Measurements from ENCODE around the gene DCT. TPM values are rescaled to one million over a fixed set of nuclear protein-coding genes. Genes with fewer than 3 reads are reported as not detected.
"Not testable (repeated sequence)": the region's sequence is repeated elsewhere in the genome, so short reads cannot be mapped to it uniquely, and the experiment has no call there.

Gene DCT
- 0.07 TPM in 1 of 2 replicates, not detected in the other for total RNA-seq

DNA sequence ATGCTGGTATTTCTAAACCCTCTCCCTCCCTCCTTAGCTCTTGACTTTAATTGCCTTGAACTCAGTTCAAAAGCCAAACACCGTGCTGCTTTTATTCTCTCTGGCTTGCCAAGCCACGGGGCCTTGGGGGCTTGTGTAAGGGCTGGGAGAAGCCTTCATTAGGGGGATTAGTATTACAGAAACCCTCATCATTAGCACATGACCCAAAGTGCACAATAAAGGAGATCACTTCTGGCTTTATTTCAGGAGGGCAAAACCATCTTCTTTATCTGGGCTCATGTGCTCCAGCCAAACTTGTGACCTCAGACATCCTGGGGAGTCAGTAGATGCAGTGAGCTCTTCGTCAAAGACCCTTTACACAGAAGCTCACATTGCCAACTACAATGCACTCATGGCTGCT lies at the start of gene DCT:
TSS of gene DCT (minus strand) at position 67 of the 400 bp plus-strand sequence. CDS start 427 bp downstream, outside the sequence.
- Mint-ChIP-seq H3K4me1 (ENCODE audit: low read depth) (peaks cover 1% of the 10 kb centered on the region), H3K36me3 (ENCODE audit: low read depth) (no peaks in the 10 kb centered on the region), H3K27me3 (ENCODE audit: low read depth) (no peaks in the 10 kb centered on the region), H3K27ac (no peak within 1 kb of the TSS), H3K9me3 (no peaks in the 10 kb centered on the region), H3K4me3 (ENCODE audit: low read depth) (no peak within 1 kb of the TSS)
- DNase-seq (ENCODE audit: low spot score) = no peak
- intact Hi-C loops (cut with micrococcal nuclease) = no loop called here

DNA sequence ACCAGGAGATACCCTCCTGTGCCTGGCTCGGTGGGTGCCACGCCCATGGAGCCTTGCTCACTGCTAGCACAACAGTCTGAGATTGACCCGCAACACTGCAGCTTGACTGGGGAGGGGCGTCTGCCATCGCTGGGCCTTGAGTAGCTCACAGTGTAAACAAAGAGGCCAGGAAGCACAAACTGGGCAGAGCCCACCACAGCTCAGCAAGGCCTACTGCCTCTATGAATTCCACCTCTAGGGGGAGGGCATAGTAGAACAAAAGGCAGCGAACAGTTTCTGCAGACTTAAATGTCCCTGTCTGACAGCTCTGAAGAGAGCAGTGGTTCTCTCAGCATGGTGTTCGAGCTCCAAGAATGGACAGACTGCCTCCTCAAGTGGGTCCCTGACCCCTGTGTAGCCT lies 47.5 kb upstream of the DCT start:
- H3K27ac Mint-ChIP-seq; H3K4me3 Mint-ChIP-seq (ENCODE audit: low read depth); H3K4me1 Mint-ChIP-seq (ENCODE audit: low read depth); H3K36me3 Mint-ChIP-seq (ENCODE audit: low read depth); H3K9me3 Mint-ChIP-seq; DNase-seq (ENCODE audit: low spot score); intact Hi-C loops (cut with micrococcal nuclease); H3K27me3 Mint-ChIP-seq (ENCODE audit: low read depth): not testable (repeated sequence)

DNA sequence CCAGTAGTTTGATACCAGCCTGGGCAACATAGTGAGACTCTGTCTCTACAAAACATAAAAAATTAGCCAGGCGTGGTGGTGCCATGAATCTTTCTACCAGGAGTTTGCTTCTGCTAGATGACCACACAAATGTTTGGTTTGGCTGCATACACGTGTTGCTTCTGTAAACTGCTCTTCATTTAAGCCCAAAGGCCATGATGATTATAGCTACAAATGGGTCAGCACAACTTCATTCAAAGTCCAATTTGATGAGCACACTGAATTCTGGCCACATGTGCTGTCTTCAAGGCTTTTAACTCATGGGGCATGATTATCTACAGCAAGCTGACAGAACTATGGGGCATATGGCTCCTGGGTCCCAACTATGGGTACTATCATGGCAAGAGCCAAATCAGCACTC lies 46.3 kb upstream of the DCT start:
- Mint-ChIP-seq H3K36me3 (ENCODE audit: low read depth) (no peaks in the 10 kb centered on the region), H3K27me3 (ENCODE audit: low read depth) (peaks cover 2% of the 10 kb centered on the region), H3K27ac (no peak overlapping the region), H3K9me3 (no peaks in the 10 kb centered on the region), H3K4me1 (ENCODE audit: low read depth) (no peaks in the 10 kb centered on the region), H3K4me3 (ENCODE audit: low read depth) (no peak overlapping the region)
- intact Hi-C loops (cut with micrococcal nuclease) = no loop called here
- no peak for DNase-seq (ENCODE audit: low spot score)

DNA sequence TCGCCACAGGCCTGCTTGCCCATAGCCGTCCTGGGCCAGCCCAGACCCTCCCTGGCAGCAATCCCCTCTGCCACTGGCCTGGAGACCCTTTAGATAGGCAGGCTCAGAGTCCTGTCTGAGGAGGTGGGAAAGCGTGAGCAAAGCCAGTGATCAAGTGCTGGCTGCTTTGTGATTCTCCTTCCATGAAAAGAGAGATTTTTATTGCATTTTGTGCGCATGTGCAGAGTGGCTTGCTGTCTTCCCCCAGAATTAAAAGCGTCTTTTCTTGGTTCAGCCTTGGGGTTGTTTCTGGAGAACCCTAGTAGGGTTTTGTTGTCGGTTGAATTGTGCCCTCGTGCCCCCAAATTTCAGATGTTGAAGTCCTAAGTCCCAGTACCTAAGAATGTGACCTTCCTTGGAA lies 44.9 kb upstream of the DCT start:
- H3K4me3 Mint-ChIP-seq (ENCODE audit: low read depth) = no peak overlapping the region
- H3K4me1 Mint-ChIP-seq (ENCODE audit: low read depth) = no peaks in the 10 kb centered on the region
- H3K9me3 Mint-ChIP-seq = no peaks in the 10 kb centered on the region
- no peak for DNase-seq (ENCODE audit: low spot score)
- intact Hi-C loops (cut with micrococcal nuclease) = no loop called here
- no peaks in the 10 kb centered on the region for H3K36me3 Mint-ChIP-seq (ENCODE audit: low read depth)
- peaks cover 2% of the 10 kb centered on the region for H3K27me3 Mint-ChIP-seq (ENCODE audit: low read depth)
- H3K27ac Mint-ChIP-seq = no peak overlapping the region

DNA sequence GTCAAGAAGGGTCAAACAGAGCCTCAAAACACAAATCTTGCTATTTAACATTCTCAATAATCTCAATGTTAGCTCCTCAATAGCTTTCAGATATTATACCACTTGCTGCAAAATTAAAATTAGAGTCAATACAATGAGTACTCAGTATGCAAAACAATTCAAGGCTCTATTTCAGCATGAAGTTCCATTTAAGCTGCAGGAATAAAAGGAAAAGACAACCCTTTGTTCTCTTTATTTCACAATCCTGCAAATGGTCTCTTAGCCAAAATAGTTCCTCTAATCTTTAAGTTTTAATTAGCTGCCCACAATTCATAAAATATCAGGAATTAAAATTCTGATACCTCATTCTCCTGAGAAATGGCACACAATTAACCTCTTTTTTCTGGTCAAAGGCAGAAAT lies 40.5 kb upstream of the DCT start:
- Mint-ChIP-seq H3K27me3 (ENCODE audit: low read depth) (no peaks in the 10 kb centered on the region), H3K9me3 (no peaks in the 10 kb centered on the region), H3K4me1 (ENCODE audit: low read depth) (no peaks in the 10 kb centered on the region), H3K4me3 (ENCODE audit: low read depth) (no peak overlapping the region), H3K36me3 (ENCODE audit: low read depth) (no peaks in the 10 kb centered on the region), H3K27ac (no peak overlapping the region)
- intact Hi-C loops (cut with micrococcal nuclease) = no loop called here
- no peak for DNase-seq (ENCODE audit: low spot score)

DNA sequence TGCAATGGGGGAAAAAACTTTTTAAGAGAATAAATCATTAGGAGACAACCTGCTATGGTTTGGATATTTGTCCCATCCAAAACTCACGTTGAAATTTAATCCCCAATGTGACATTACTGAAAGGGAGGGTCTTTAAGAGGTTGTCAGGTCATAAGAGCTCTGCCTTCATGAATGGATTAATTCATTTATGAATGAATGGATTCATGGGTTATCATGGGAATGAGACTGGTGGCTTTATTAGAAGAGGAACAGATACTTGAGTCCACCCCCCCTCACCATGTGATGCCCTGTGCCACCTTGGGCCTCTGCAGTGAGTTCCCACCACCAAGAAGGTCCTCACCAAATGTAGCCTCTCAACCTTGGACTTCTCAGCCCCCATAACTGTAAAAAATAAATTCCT lies 37.0 kb upstream of the DCT start:
- H3K27me3 Mint-ChIP-seq (ENCODE audit: low read depth) = no peaks in the 10 kb centered on the region
- no peak overlapping the region for H3K4me3 Mint-ChIP-seq (ENCODE audit: low read depth)
- no peaks in the 10 kb centered on the region for H3K36me3 Mint-ChIP-seq (ENCODE audit: low read depth)
- no peak overlapping the region for H3K27ac Mint-ChIP-seq
- intact Hi-C loops (cut with micrococcal nuclease) = no loop called here
- no peaks in the 10 kb centered on the region for H3K9me3 Mint-ChIP-seq
- H3K4me1 Mint-ChIP-seq (ENCODE audit: low read depth) = no peaks in the 10 kb centered on the region
- no peak for DNase-seq (ENCODE audit: low spot score)

DNA sequence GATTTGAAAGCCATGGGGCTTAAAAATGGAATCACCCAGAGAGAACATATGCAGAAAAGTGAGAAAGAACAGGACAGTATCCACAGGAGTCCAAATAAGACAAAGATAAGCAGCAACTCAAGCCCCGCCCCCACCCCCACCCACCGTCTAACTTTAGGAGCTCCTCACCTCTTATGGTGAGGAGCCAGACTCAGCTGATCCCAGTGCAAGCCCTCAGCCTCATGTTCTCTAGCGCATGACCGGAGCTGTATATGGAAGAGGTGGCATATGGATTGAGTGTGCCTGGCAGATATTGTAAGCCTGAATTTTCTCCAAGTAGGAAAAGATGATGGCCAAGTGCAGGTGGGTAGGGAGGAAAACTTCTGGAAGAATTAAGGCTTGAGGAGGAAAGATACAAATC lies 36.4 kb upstream of the DCT start:
- H3K9me3 Mint-ChIP-seq = no peaks in the 10 kb centered on the region
- no peak overlapping the region for H3K4me3 Mint-ChIP-seq (ENCODE audit: low read depth)
- H3K27me3 Mint-ChIP-seq (ENCODE audit: low read depth) = no peaks in the 10 kb centered on the region
- H3K27ac Mint-ChIP-seq = no peak overlapping the region
- DNase-seq (ENCODE audit: low spot score) = no peak
- H3K4me1 Mint-ChIP-seq (ENCODE audit: low read depth) = no peaks in the 10 kb centered on the region
- intact Hi-C loops (cut with micrococcal nuclease) = no loop called here
- no peaks in the 10 kb centered on the region for H3K36me3 Mint-ChIP-seq (ENCODE audit: low read depth)

DNA sequence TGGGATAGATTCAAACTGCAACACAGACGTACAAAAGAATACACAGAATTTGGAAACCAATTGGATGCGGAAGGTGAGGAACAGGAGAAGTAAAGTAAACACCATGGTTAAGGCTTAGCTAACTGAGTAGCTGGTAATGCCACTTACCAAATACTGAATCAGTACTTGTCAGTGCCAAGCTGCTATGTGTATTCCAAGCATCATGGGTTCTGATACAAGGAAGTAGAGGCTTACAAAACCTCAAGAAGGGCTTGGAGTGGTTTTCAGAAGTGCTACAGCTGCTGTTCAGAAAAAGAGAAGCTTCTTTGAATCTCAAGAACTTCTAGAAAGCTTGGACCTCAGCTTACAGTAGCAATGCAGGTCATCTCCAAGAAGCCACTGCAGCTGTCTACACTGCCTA lies 35.9 kb upstream of the DCT start:
- H3K9me3 Mint-ChIP-seq = no peaks in the 10 kb centered on the region
- H3K27me3 Mint-ChIP-seq (ENCODE audit: low read depth) = no peaks in the 10 kb centered on the region
- no peaks in the 10 kb centered on the region for H3K4me1 Mint-ChIP-seq (ENCODE audit: low read depth)
- no peak for DNase-seq (ENCODE audit: low spot score)
- no peak overlapping the region for H3K27ac Mint-ChIP-seq
- H3K4me3 Mint-ChIP-seq (ENCODE audit: low read depth) = no peak overlapping the region
- no peaks in the 10 kb centered on the region for H3K36me3 Mint-ChIP-seq (ENCODE audit: low read depth)
- intact Hi-C loops (cut with micrococcal nuclease) = no loop called here

DNA sequence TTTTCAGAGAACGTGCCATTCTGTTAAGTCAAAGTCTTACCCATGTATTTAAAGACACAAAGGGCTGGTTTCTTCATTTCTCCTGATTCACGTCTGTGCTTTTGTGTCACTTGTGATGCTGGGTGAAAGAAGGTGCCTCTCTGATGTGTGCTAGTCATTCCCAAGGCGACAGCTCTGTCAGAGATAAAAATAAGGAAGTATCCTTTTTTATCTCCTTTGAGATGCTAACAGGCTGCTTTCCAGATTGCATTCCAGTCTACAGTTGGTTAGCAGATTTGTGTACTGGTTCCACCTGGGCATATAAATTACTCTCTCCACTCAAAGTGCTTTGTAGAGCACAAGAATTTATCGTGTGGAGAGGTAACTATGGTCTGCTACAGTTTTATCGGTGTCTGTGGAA lies 33.5 kb upstream of the DCT start:
- H3K4me3 Mint-ChIP-seq (ENCODE audit: low read depth) = no peak overlapping the region
- H3K27me3 Mint-ChIP-seq (ENCODE audit: low read depth) = peaks cover 2% of the 10 kb centered on the region
- intact Hi-C loops (cut with micrococcal nuclease) = no loop called here
- H3K36me3 Mint-ChIP-seq (ENCODE audit: low read depth) = no peaks in the 10 kb centered on the region
- H3K4me1 Mint-ChIP-seq (ENCODE audit: low read depth) = no peaks in the 10 kb centered on the region
- DNase-seq (ENCODE audit: low spot score) = no peak
- no peaks in the 10 kb centered on the region for H3K9me3 Mint-ChIP-seq
- no peak overlapping the region for H3K27ac Mint-ChIP-seq

DNA sequence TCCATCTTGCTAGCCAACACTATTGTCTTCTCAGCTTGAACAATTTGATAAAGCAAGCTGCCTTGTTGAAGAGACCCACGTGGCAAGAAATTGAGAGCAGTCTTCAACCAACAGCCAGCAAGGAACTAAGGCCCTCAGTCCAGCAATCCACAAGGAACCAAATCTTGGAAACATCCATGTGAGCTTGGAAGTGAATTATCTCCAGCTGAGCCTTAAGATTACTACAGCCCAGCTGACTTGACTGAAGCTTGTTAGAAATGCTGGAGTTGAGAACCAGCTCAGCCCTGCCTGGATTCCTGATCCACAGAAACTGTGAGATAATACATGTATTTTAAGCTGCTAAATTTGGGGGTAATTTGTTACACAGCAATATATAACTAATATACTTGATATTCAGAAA lies 26.2 kb upstream of the DCT start:
- Mint-ChIP-seq H3K4me3 (ENCODE audit: low read depth) (no peak overlapping the region), H3K36me3 (ENCODE audit: low read depth) (no peaks in the 10 kb centered on the region), H3K27ac (no peak overlapping the region), H3K4me1 (ENCODE audit: low read depth) (no peaks in the 10 kb centered on the region), H3K27me3 (ENCODE audit: low read depth) (peaks cover 2% of the 10 kb centered on the region), H3K9me3 (no peaks in the 10 kb centered on the region)
- no peak for DNase-seq (ENCODE audit: low spot score)
- intact Hi-C loops (cut with micrococcal nuclease) = no loop called here

DNA sequence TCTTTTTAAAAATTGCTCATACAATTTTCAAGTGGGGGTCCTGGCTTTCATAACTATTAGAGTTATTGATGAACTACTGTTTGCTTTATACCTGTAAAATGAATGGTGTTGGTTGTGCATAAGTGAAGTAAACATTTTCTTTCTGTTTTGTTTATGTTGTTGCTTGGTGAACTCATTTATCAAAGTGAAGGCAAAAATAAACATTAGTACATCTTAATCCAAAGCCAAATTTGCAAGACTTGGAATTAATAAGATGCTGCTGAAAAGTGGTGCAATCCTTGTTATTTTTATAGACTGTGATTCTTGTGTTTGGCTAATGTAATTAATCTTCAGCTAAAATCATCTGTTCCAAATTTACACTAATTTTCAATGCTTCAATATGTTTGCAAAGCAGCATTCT lies 24.4 kb upstream of the DCT start:
- Mint-ChIP-seq H3K36me3 (ENCODE audit: low read depth) (no peaks in the 10 kb centered on the region), H3K27ac (no peak overlapping the region), H3K4me1 (ENCODE audit: low read depth) (no peaks in the 10 kb centered on the region), H3K9me3 (no peaks in the 10 kb centered on the region), H3K4me3 (ENCODE audit: low read depth) (no peak overlapping the region), H3K27me3 (ENCODE audit: low read depth) (peaks cover 2% of the 10 kb centered on the region)
- no peak for DNase-seq (ENCODE audit: low spot score)
- intact Hi-C loops (cut with micrococcal nuclease) = no loop called here

DNA sequence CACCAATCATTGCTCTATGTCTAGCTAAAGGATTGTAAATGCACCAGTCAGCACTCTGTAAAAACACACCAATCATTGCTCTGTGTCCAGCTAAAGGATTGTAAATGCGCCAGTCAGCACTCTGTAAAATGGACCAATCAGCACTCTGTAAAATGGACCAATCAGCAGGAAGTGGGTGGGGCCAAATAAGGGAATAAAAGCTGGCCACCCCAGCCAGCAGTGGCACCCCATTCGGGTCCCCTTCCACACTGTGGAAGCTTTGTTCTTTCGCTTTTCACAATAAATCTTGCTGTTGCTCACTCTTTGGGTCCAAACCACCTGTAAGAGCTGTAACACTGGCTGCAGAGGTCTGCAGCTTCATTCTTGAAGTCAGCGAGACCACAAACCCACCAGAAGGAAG lies 19.3 kb upstream of the DCT start:
- H3K4me1 Mint-ChIP-seq (ENCODE audit: low read depth); DNase-seq (ENCODE audit: low spot score); intact Hi-C loops (cut with micrococcal nuclease); H3K9me3 Mint-ChIP-seq; H3K27me3 Mint-ChIP-seq (ENCODE audit: low read depth); H3K4me3 Mint-ChIP-seq (ENCODE audit: low read depth); H3K27ac Mint-ChIP-seq; H3K36me3 Mint-ChIP-seq (ENCODE audit: low read depth): not testable (repeated sequence)

DNA sequence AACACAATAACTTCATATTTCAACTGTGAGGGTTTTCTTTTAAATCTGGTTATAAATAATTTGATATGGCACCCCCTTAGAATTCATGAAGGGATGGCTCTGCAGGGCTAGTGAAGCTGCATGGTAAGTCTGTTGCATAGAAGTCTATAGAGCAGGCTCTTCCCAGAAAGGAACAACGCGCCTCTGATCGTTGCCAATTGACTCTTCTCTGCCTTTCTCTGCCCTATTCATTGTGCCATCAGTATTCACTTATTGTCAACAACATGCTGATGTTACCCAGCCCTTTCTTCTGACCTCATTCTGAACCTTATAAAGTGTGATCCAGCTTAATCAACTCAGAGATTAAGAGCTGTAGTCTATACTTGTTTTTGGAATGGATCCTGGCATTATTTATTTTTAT lies 16.3 kb upstream of the DCT start:
- no peak overlapping the region for H3K27ac Mint-ChIP-seq
- H3K27me3 Mint-ChIP-seq (ENCODE audit: low read depth) = no peaks in the 10 kb centered on the region
- H3K36me3 Mint-ChIP-seq (ENCODE audit: low read depth) = no peaks in the 10 kb centered on the region
- intact Hi-C loops (cut with micrococcal nuclease) = no loop called here
- no peak overlapping the region for H3K4me3 Mint-ChIP-seq (ENCODE audit: low read depth)
- H3K4me1 Mint-ChIP-seq (ENCODE audit: low read depth) = no peaks in the 10 kb centered on the region
- no peak for DNase-seq (ENCODE audit: low spot score)
- H3K9me3 Mint-ChIP-seq = no peaks in the 10 kb centered on the region

DNA sequence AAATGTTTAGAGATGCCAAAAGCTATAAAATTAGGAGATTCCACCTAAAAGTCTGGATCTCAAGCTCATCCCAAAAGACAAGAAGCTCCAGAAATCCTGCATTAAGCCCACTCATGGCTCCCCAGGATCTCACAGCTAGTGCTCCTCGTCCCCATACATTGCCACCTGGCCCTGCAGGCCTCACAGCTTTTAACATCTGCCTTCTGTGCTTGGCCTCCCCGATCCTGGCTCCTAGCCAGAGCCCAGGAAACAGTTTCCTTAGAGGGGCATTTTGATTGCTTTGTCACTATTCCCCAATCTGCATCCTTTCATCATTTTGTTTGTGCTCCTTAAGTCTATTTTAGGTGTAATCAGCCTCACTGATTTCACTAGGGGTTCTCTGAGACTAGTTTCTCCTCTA lies 14.5 kb upstream of the DCT start:
- intact Hi-C loops (cut with micrococcal nuclease) = no loop called here
- Mint-ChIP-seq H3K4me1 (ENCODE audit: low read depth) (no peaks in the 10 kb centered on the region), H3K36me3 (ENCODE audit: low read depth) (no peaks in the 10 kb centered on the region), H3K27me3 (ENCODE audit: low read depth) (peaks cover 1% of the 10 kb centered on the region), H3K27ac (no peak overlapping the region), H3K9me3 (no peaks in the 10 kb centered on the region), H3K4me3 (ENCODE audit: low read depth) (no peak overlapping the region)
- DNase-seq (ENCODE audit: low spot score) = no peak

Data from activated T-helper 2 cell treated with anti-CD3 and anti-CD28 coated beads, Interferon-gamma antibody, Interleukin-2, Interleukin-4, amounts not matched to agents 10 μg/mL and 5 μg/mL and 100 μg/mL, durations not matched to agents 14 hours and 24 hours and 36 hours (primary cell).